Hematopoietic multipotent progenitor cell treated with erythropoietin and hydrocortisone succinate and interleukin-3 and kit ligand, for 15 days (in vitro differentiated cells): Measurements from ENCODE around the gene PCAT6.
"Not testable (repeated sequence)": the region's sequence is repeated elsewhere in the genome, so short reads cannot be mapped to it uniquely, and the experiment has no call there.

Experiments used
- DNase-seq: peaks from one replicate; pipeline ENCODE4 v3.0.0-alpha.2; 2015; ENCODE audit warnings: low spot score

PCAT6 gene

DNA sequence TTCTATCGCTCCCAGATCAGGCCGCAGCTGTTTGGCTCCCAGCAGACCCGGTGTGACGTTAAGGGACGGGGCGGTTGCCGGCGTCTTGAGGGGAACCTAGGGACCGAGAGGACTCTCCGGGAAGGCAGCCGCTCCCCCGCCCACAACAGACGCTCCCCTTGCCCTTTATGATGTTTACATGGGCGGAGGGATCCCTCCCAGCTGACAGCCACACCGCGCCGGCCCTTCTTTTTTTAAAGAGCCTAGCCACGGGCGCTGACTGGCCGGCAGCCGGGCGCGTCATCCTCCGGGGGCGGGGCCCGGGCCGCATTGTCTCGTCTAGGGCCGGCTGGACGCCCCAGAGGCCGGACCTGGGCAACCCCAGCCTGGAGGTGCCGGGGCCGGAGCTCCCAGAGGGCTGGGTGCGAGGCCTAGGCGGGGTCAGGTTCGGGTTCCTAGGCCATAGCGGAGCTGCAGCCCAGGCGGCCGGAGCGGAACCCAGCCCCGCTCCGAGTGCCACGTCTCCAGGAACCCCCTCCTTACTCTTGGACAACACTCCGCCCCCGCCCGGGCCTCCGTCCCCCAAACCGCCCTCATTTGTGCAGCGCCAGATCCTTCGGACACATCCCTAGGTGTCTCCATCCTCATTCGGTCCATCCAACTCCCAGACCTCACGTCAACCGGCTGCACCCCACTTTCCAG is at the start of gene PCAT6:
Gene PCAT6, plus strand, starts transcription at position 340 of the 681 bp plus-strand sequence.
- peak; percentile 87 for DNase-seq

DNA sequence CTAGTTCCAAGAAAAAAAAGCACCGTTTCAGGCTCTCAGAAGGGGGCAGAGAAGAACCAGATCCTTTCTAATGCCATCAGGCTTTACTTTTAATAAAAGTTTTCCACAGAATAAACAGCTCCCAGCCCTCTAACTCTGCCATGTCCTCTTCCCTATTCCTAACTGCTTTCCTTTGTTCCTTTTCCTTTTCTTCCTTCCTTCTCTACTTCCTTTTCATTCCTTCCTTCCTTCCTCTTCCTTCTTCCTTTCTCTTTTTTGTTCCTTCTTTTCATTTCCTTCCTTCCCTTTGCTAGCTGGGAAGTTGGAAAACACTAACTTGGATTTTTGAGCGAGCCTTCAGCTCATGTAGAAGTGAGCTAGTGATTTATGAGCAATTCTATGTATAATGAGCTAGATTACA is 48.7 kb upstream of the PCAT6 start:
- DNase-seq = no peak

DNA sequence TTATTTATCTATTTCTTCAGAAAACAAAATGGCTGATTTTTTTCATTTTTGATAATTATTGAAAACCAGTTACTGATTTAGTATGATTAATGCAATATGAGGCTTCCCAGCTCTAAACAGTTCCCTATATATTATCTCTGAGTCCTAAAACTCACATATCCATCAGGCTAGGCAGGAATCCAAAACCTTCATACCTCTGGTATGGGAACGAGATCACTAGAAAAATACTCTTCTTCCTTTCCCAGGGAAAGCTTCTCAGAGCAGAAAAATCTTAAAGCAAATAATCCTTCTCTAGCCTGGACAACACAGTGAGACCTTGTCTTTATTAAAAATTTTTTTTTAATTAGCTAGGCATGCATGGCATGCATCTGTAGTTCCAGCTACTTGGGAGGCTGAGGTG is 45.0 kb upstream of the PCAT6 start:
- no peak for DNase-seq

DNA sequence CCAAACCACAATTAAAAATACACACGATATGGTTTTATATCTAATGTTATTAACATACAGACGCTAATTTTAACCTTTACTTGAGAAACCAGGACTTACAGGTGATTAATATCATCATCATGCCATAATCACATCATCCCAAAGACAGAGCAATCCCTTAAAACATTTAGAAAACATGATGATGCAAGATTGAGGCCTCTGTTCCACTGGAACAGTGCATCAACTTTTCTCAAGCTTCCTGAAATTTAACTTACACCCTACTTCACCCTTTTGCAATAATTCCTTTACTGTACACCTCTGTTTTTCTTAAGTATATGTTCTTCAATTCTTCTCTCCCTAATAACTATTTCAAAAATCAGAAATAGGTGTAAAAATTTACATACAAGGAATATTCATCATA is 40.6 kb upstream of the PCAT6 start:
- no peak for DNase-seq

- DNase-seq = no peak
These were observed 29.6 kb upstream of the PCAT6 start for GRCh38 chr1:202781180-202781579.

DNA sequence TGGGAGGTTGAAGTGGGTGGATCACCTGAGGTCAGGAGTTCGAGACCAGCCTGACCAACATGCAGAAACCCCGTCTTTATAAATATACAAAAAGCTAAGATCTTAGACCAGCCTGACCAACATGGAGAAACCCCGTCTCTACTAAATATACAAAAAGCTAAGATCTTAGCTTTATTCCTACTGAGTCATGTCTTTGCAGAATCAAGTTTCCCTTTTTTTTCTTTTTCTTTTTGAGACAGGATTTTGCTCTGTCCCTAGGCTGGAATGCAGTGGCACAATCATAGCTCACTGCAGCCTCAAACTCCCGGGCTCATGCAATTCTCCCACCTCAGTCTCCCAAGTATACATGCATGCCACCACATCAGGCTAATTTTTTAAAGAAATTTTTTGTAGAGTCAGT is 23.9 kb upstream of the PCAT6 start:
- DNase-seq = no peak

DNA sequence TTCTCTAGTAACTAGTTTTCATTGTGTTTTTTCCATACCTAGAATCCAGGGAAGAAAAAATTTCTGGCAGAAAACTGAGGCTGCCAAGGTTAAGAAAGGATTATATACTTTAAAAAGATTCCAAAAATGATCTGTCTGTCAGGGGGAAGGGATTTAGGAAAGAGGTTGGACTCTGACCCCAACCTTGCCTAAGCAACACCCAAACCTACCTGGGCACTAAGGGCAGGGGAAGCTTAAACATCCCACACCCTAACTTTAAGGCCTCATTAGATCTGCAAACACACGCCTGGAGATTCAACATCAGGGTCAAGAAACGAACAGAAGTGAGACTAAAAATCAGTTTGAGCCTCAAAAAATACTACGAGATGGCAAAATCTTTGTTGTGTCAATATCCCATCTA is 22.0 kb upstream of the PCAT6 start:
- DNase-seq = no peak

GRCh38 chr1:202791077-202791747 is 19.5 kb upstream of the PCAT6 start:
- no peak for DNase-seq

DNA sequence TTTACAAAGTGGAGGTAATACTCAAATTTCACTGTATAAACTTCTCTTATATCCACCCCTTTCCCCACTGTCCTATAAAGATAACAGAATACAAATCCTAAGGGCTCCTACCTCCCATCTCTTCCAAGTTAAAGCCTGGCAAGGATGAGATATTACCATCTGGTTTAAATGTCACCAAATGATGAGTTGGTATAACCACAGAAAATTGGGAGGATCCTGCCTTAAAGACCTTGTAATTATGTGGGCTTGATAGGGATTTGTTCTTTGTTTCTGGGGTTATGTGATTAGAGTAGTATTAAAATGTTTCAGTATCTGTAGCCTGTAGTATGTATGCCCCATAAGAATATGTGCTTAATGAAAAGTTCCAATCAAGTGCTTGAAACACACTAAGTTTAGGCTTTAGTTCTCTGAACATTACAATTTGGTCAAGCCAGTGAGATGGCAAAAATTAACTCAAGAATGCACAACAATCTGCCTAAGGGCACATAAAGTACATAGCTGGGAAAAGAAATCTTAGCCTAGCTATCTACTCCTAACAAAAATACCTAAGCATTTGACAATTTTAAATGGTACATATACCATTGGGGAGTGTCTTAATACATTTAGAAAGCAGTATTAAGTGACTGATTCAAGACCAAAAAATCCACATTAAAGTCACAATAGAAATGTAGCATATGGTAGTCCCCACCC is 16.6 kb upstream of the PCAT6 start:
- no peak for DNase-seq

GRCh38 chr1:202794931-202795330 is 15.8 kb upstream of the PCAT6 start:
- not testable (repeated sequence) for DNase-seq

GRCh38 chr1:202796670-202797069 is 14.1 kb upstream of the PCAT6 start:
- no peak for DNase-seq

DNA sequence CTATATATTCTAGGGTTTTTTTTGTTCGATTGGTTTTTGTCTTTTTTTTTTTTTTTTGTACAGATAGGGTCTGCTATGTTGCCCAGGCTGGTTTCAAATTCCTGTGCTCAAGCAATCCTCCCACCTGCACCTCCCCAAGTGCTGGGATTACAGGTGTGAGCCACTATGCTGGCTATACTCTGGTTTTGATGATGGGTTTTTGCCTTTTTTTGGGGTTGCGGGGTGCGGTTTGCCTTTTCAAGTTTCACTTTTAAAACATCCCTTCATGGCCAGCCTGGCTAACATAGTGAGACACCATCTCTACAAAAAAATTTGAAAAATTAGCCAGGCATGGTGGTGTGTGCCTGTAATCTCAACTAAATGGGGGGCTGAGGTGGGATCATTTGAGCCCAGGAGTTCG is 12.5 kb upstream of the PCAT6 start:
- no peak for DNase-seq

GRCh38 chr1:202798792-202799331 is 11.9 kb upstream of the PCAT6 start:
- DNase-seq = no peak

- DNase-seq = no peak
These were observed 10.0 kb upstream of the PCAT6 start for GRCh38 chr1:202800742-202801141.

GRCh38 chr1:202801175-202801574 is 9.6 kb upstream of the PCAT6 start:
- DNase-seq = no peak

DNA sequence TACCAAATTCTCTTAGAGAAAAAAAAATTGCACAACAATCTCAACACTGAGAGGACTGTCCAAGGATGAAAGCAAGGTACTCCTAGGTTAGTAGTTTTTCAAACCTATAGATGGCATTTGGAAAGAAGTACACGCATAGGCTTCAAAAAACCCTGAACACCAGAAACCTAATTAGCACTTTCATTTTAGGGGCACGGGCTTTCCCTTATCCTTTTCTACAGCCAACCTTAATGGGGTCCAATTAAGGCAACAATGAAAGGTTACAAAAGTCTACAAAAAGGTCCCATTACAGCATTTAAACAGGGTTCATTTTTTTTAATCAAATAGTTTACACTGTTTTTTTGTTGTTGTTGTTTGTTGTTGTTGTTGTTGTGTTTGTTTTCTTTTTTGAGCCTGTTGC is 8.7 kb upstream of the PCAT6 start:
- no peak for DNase-seq

DNA sequence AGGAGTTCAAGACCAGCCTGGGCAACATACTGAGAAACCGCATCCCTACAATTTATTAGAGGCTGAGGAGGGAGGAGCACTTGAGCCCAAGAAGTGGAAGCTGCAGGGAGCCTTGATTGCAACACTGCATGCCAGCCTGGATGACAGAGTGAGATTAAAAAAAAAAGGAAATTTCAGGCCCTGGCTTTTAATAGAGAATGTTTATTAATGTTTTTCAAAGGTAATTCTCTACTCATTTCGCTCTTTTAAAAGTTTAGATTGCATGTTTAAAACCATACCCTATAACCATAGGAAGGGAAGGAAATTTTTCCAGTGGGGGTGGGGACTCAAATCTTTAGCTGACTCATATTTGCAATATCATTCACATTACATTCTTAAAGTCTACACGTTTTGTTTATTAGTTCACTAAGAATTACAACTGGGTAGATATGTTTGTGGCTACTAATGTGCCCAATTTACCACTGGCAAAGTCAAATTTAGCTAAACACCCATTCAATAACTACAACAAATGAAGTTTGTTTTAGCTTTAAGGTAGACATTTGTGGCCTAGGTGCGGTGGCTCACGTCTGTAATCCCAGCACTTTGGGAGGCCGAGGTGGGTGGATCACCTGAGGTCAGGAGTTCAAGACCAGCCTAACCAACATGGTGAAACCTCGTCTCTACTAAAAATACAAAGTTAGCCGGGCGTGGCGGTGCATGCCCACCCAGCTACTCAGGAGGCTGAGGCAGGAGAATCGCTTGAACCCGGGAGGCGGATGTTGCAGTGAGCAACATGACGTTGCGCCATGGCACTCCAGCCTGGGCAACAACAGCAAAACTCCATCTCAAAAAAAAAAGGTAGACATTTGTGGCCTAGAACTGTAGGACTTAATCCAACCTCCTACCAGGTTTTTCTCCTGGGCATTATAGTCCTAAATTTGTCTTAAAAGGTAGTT is 7.5 kb upstream of the PCAT6 start:
- DNase-seq = no peak

DNA sequence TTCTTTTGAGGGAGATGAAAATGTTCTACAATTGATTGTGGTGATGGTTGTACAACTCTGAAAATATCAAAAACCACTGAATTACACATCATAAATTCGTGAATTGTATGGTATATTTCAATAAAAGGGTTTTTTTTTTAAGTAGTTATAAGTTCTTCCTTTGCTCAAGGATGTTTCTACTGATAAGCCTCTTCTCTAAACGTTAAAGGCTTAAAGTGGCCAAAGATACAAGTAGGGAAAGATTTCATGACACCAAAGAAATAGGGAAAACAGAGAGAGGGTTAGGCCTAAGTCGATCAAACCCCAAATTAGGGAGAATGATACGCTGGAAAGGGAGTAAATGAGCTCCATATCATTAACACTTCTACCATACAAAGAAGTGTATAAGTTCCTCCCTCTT is 6.6 kb upstream of the PCAT6 start:
- peak; percentile 21 for DNase-seq

GRCh38 chr1:202805886-202806844 is 4.6 kb upstream of the PCAT6 start:
- DNase-seq = peak; percentile 27

DNA sequence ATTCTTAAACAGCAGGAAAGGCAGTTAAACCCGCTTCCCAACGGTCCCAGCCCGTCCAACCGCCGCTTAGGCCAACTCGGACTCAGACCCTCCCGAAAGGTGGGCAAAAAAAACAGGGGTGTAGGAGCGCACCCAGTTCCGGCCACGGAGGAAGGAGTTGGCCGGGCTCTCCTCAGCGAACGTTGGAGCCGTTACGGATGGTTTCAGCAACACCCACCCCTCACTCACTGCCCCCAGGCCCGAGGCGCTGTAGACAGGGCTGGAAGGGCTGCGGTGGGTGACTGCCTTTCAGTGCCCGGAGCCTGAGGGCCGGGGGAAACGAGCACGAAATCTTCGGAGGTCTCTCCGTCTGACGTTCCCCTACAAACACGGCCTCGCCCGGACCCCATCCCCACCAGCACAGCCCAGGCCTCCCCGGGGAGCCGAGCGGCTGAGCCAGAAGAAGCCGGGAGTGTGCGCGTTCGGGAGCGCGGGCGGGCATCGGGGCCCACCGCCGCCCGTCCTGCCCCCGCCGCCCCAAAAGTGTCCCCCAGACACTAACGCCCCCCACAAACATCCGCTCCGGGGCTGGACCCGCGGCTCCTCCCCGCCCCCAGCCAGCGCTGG is 3.8 kb upstream of the PCAT6 start:
- no peak for DNase-seq
